Liver (tissue), 3 donors: Measurements from ENCODE around the gene MRAP.

Source experiments
- CTCF ChIP-seq: fragments of 150-350 bp; IDR thresholded peaks from 2 replicates; pipeline ENCODE4 v1.5.1; 2017; ENCODE audit warnings: improper control_type of control experiment, low read depth, low read length; ENCODE audit not compliant: missing input control
- EGR1 ChIP-seq, 2 donors: IDR thresholded peaks; 2 replicates each; pipeline ENCODE4 v1.6.1; 2016 to 2018; ENCODE audit warnings: antibody characterized with exemption in 2 of 2, low read depth in 2 of 2
- HNF4G ChIP-seq: IDR thresholded peaks from 2 replicates; pipeline ENCODE4 v1.6.1; 2016; ENCODE audit warnings: antibody characterized with exemption
- JUND ChIP-seq, 2 donors: IDR thresholded peaks; 2 replicates each; pipeline ENCODE4 v1.6.1; 2016; ENCODE audit warnings: antibody characterized with exemption in 2 of 2
- NR2F2 ChIP-seq: IDR thresholded peaks from 2 replicates; pipeline ENCODE4 v1.6.1; 2016; ENCODE audit warnings: antibody characterized with exemption
- RAD21 ChIP-seq, 2 donors: IDR thresholded peaks; 2 replicates each; pipeline ENCODE4 v1.6.1; 2016; ENCODE audit warnings: antibody characterized with exemption in 2 of 2, mild to moderate bottlenecking in 2 of 2
- REST ChIP-seq: IDR thresholded peaks from 2 replicates; pipeline ENCODE4 v1.6.1; 2016; ENCODE audit warnings: antibody characterized with exemption, mild to moderate bottlenecking
- SP1 ChIP-seq: IDR thresholded peaks from 2 replicates; pipeline ENCODE4 v1.6.1; 2018; ENCODE audit warnings: antibody characterized with exemption, mild to moderate bottlenecking
- TAF1 ChIP-seq: conservative IDR thresholded peaks from 2 replicates; pipeline ENCODE4 v1.6.1; 2016; ENCODE audit warnings: antibody characterized with exemption, mild to moderate bottlenecking
- YY1 ChIP-seq: IDR thresholded peaks from 2 replicates; pipeline ENCODE4 v1.6.1; 2016; ENCODE audit warnings: antibody characterized with exemption, mild to moderate bottlenecking
- donor health status: healthy.
- donor health status: healthy.

GRCh38 chr21:32359719-32360260 lies 61.1 kb downstream of the MRAP start:
- TF ChIP-seq CTCF (no peak), JUND (IDR thresholded peaks at IDR 0.05) (no peak), REST (no peak), NR2F2 (no peak), YY1 (no peak), RAD21 (IDR thresholded peaks at IDR 0.05) (no peak), TAF1 (no peak), SP1 (no peak), EGR1 (IDR thresholded peaks at IDR 0.05; ENCODE audit: low read depth in 2 of 2) (no peak), HNF4G (no peak)
